T-helper 17 cell (primary cell): Measurements from ENCODE around the gene TMEM106C. TPM values are rescaled to one million over a fixed set of nuclear protein-coding genes. Genes with fewer than 3 reads are reported as not detected.

ENCODE experiments used
- ATAC-seq: fragments of 150-1000 bp; cut with Tn5 transposase; 2 replicates; pipeline ENCODE4 v1.10.0; 2021; ENCODE audit warnings: mild to moderate bottlenecking, moderate library complexity
- DNase-seq, 3 donors: peaks; one replicate each; pipeline versions ENCODE4 v3.0.0 to v3.0.0-alpha.2; 2020 to 2021
- H3K9me3 ChIP-seq: one replicate; pipeline ENCODE4 v1.7.0; 2013; ENCODE audit warnings: low read length, mild to moderate bottlenecking; ENCODE audit not compliant: control insufficient read depth, poor library complexity, severe bottlenecking
- H3K27ac Mint-ChIP-seq: one replicate; pipeline ENCODE4 v1.8.0; 2022; ENCODE audit warnings: mild to moderate bottlenecking, moderate library complexity, mixed read lengths
- H3K27me3 Mint-ChIP-seq: one replicate; pipeline ENCODE4 v1.8.0; 2022; ENCODE audit warnings: mixed read lengths
- H3K36me3 Mint-ChIP-seq: one replicate; pipeline ENCODE4 v1.8.0; 2022; ENCODE audit warnings: low read depth, mixed read lengths
- H3K4me1 Mint-ChIP-seq: one replicate; pipeline ENCODE4 v1.8.0; 2022; ENCODE audit warnings: mild to moderate bottlenecking, mixed read lengths
- H3K4me3 Mint-ChIP-seq: one replicate; pipeline ENCODE4 v1.8.0; 2022; ENCODE audit warnings: mild to moderate bottlenecking, moderate library complexity, mixed read lengths
- total RNA-seq, 4 donors: library from RNA in 2 of 4; stranded (reverse) in 2 of 4; gene quantifications; one replicate each; pipeline ENCODE4 v1.2.3 and lab custom pipeline; 2022 to 2026

TMEM106C gene
- total RNA-seq, 2 donors from 2014 or later: 17.5 to 20.5 TPM

- DNase-seq: no peak
- Mint-ChIP-seq H3K36me3 (no peaks in the 10 kb centered on the region), H3K27me3 (peaks cover 8% of the 10 kb centered on the region), H3K27ac (no peak overlapping the region), H3K4me1 (peaks cover 32% of the 10 kb centered on the region), H3K4me3 (no peak overlapping the region)
- ATAC-seq: no peak
- H3K9me3 ChIP-seq: no peaks in the 10 kb centered on the region
Observed at GRCh38 chr12:47987411-47988072, 24.1 kb downstream of the TMEM106C start.

- Mint-ChIP-seq H3K4me1 (peaks cover 32% of the 10 kb centered on the region), H3K27me3 (peaks cover 8% of the 10 kb centered on the region), H3K4me3 (no peak overlapping the region), H3K27ac (no peak overlapping the region), H3K36me3 (no peaks in the 10 kb centered on the region)
- ATAC-seq (no peak), DNase-seq (no peak)
- H3K9me3 ChIP-seq: no peaks in the 10 kb centered on the region
Observed at GRCh38 chr12:47988073-47989022, 25.0 kb downstream of the TMEM106C start.

GRCh38 chr12:47989023-47989417 lies 25.6 kb downstream of the TMEM106C start:
- no peaks in the 10 kb centered on the region for H3K36me3 Mint-ChIP-seq
- H3K4me1 Mint-ChIP-seq: peaks cover 32% of the 10 kb centered on the region
- ATAC-seq (no peak), DNase-seq (no peak)
- peaks cover 12% of the 10 kb centered on the region for H3K27me3 Mint-ChIP-seq
- no peaks in the 10 kb centered on the region for H3K9me3 ChIP-seq
- H3K4me3 Mint-ChIP-seq: no peak overlapping the region
- H3K27ac Mint-ChIP-seq: no peak overlapping the region

- peak overlapping the region; percentile 39 for H3K27ac Mint-ChIP-seq
- DNase-seq (no peak), ATAC-seq (no peak)
- peaks cover 32% of the 10 kb centered on the region for H3K4me1 Mint-ChIP-seq
- H3K36me3 Mint-ChIP-seq: peaks cover 2% of the 10 kb centered on the region
- peaks cover 18% of the 10 kb centered on the region for H3K27me3 Mint-ChIP-seq
- no peaks in the 10 kb centered on the region for H3K9me3 ChIP-seq
- H3K4me3 Mint-ChIP-seq: no peak overlapping the region
Observed at GRCh38 chr12:47989666-47990065, 26.3 kb downstream of the TMEM106C start.

- Mint-ChIP-seq H3K4me3 (peak overlapping the region; percentile 53), H3K4me1 (peaks cover 30% of the 10 kb centered on the region), H3K27me3 (peaks cover 27% of the 10 kb centered on the region), H3K27ac (peak overlapping the region; percentile 39), H3K36me3 (peaks cover 2% of the 10 kb centered on the region)
- no peaks in the 10 kb centered on the region for H3K9me3 ChIP-seq
- ATAC-seq (peak; percentile 96), DNase-seq (peak in 1 of 3 donors; percentile 27)
Observed at GRCh38 chr12:47990351-47991105, 27.1 kb downstream of the TMEM106C start.

GRCh38 chr12:47991106-47992061 lies 28.0 kb downstream of the TMEM106C start:
- peaks cover 28% of the 10 kb centered on the region for H3K4me1 Mint-ChIP-seq
- peaks cover 34% of the 10 kb centered on the region for H3K27me3 Mint-ChIP-seq
- H3K36me3 Mint-ChIP-seq: peaks cover 2% of the 10 kb centered on the region
- ATAC-seq: no peak
- H3K27ac Mint-ChIP-seq: no peak overlapping the region
- no peaks in the 10 kb centered on the region for H3K9me3 ChIP-seq
- DNase-seq: no peak
- no peak overlapping the region for H3K4me3 Mint-ChIP-seq

GRCh38 chr12:47992776-47993175 lies 29.4 kb downstream of the TMEM106C start:
- Mint-ChIP-seq H3K27ac (no peak overlapping the region), H3K4me3 (no peak overlapping the region), H3K36me3 (peaks cover 2% of the 10 kb centered on the region), H3K27me3 (peaks cover 34% of the 10 kb centered on the region), H3K4me1 (peaks cover 25% of the 10 kb centered on the region)
- ATAC-seq (no peak), DNase-seq (no peak)
- H3K9me3 ChIP-seq: no peaks in the 10 kb centered on the region

- Mint-ChIP-seq H3K4me3 (no peak overlapping the region), H3K4me1 (peaks cover 26% of the 10 kb centered on the region), H3K27ac (no peak overlapping the region), H3K27me3 (peaks cover 41% of the 10 kb centered on the region), H3K36me3 (peaks cover 2% of the 10 kb centered on the region)
- ATAC-seq (no peak), DNase-seq (no peak)
- H3K9me3 ChIP-seq: no peaks in the 10 kb centered on the region
Observed at GRCh38 chr12:47993491-47993890, 30.1 kb downstream of the TMEM106C start.

GRCh38 chr12:47995981-47996401 lies 32.6 kb downstream of the TMEM106C start:
- H3K9me3 ChIP-seq: no peaks in the 10 kb centered on the region
- H3K4me3 Mint-ChIP-seq: no peak overlapping the region
- H3K4me1 Mint-ChIP-seq: peaks cover 6% of the 10 kb centered on the region
- H3K27me3 Mint-ChIP-seq: peaks cover 66% of the 10 kb centered on the region
- no peak overlapping the region for H3K27ac Mint-ChIP-seq
- no peak for DNase-seq
- H3K36me3 Mint-ChIP-seq: peaks cover 5% of the 10 kb centered on the region
- ATAC-seq: no peak

GRCh38 chr12:47997321-47997720 lies 33.9 kb downstream of the TMEM106C start:
- H3K36me3 Mint-ChIP-seq: peaks cover 5% of the 10 kb centered on the region
- DNase-seq (no peak), ATAC-seq (no peak)
- peaks cover 19% of the 10 kb centered on the region for H3K4me1 Mint-ChIP-seq
- no peaks in the 10 kb centered on the region for H3K9me3 ChIP-seq
- H3K27ac Mint-ChIP-seq: no peak overlapping the region
- peaks cover 77% of the 10 kb centered on the region for H3K27me3 Mint-ChIP-seq
- H3K4me3 Mint-ChIP-seq: no peak overlapping the region

GRCh38 chr12:47999816-48000215 lies 36.4 kb downstream of the TMEM106C start:
- Mint-ChIP-seq H3K4me3 (no peak overlapping the region), H3K27ac (no peak overlapping the region), H3K36me3 (peaks cover 3% of the 10 kb centered on the region), H3K27me3 (peaks cover 83% of the 10 kb centered on the region), H3K4me1 (peaks cover 33% of the 10 kb centered on the region)
- ATAC-seq: no peak
- no peaks in the 10 kb centered on the region for H3K9me3 ChIP-seq
- no peak for DNase-seq

- Mint-ChIP-seq H3K4me1 (peaks cover 38% of the 10 kb centered on the region), H3K36me3 (peaks cover 3% of the 10 kb centered on the region), H3K27ac (no peak overlapping the region), H3K4me3 (peak overlapping the region; percentile 86), H3K27me3 (peaks cover 83% of the 10 kb centered on the region)
- H3K9me3 ChIP-seq: no peaks in the 10 kb centered on the region
- no peak for ATAC-seq
- DNase-seq: no peak
Observed at GRCh38 chr12:48000878-48001504, 37.6 kb downstream of the TMEM106C start.
